Endothelial cell (in vitro differentiated cells): ENCODE data around the gene ITGBL1. TPM values are rescaled to one million over a fixed set of nuclear protein-coding genes. Genes with fewer than 3 reads are reported as not detected.

ENCODE experiments used
- DNase-seq: peaks from one replicate; pipeline ENCODE4 v3.0.0; 2021; ENCODE audit warnings: low spot score
- H3K27ac Mint-ChIP-seq: one replicate; pipeline ENCODE4 v1.8.0; 2021; ENCODE audit warnings: mixed read lengths, inconsistent platforms; ENCODE audit not compliant: unreplicated experiment
- H3K27me3 Mint-ChIP-seq: one replicate; pipeline ENCODE4 v1.8.0; 2021; ENCODE audit warnings: mild to moderate bottlenecking, moderate library complexity, mixed read lengths, inconsistent platforms; ENCODE audit not compliant: unreplicated experiment
- H3K36me3 Mint-ChIP-seq: one replicate; pipeline ENCODE4 v1.8.0; 2021; ENCODE audit warnings: mild to moderate bottlenecking, low read depth, mixed read lengths, inconsistent platforms; ENCODE audit not compliant: unreplicated experiment
- H3K4me1 Mint-ChIP-seq: one replicate; pipeline ENCODE4 v1.8.0; 2021; ENCODE audit warnings: mild to moderate bottlenecking, mixed read lengths, inconsistent platforms; ENCODE audit not compliant: unreplicated experiment
- H3K4me3 Mint-ChIP-seq: one replicate; pipeline ENCODE4 v1.8.0; 2021; ENCODE audit warnings: mild to moderate bottlenecking, mixed read lengths, inconsistent platforms; ENCODE audit not compliant: unreplicated experiment
- H3K9me3 Mint-ChIP-seq: one replicate; pipeline ENCODE4 v1.8.0; 2021; ENCODE audit warnings: mixed read lengths, inconsistent platforms; ENCODE audit not compliant: unreplicated experiment
- CTCF ChIP-seq: fragments of 200-600 bp; sonication (generic); IDR thresholded peaks from one replicate; pipeline ENCODE4 v1.5.0; 2021; ENCODE audit warnings: antibody characterized with exemption; ENCODE audit not compliant: unreplicated experiment
- total RNA-seq: library from RNA; stranded (reverse); fragmentation: NEBNext Ultra II Directional; extraction: Animal tissue kit (Norgen Biotek cat#: 25700); gene quantifications from one replicate; pipeline ENCODE4 v1.2.1, GENCODE V29; 2021; ENCODE audit not compliant: unreplicated experiment

ITGBL1 gene
- total RNA-seq, 1 donor from 2014 or later, result not detected

- H3K9me3 Mint-ChIP-seq, result no peaks in the 10 kb centered on the region
- no peaks in the 10 kb centered on the region for H3K4me1 Mint-ChIP-seq
- H3K36me3 Mint-ChIP-seq, result no peaks in the 10 kb centered on the region
- DNase-seq, result no peak
- no peaks in the 10 kb centered on the region for H3K27me3 Mint-ChIP-seq
- no peak overlapping the region for H3K27ac Mint-ChIP-seq
- no peak overlapping the region for H3K4me3 Mint-ChIP-seq
- TF ChIP-seq CTCF, result no peak
Observed at GRCh38 chr13:101481421-101481820, 28.9 kb downstream of the ITGBL1 start.

GRCh38 chr13:101486708-101487437 is 34.4 kb downstream of the ITGBL1 start:
- no peaks in the 10 kb centered on the region for H3K27me3 Mint-ChIP-seq
- peaks cover 2% of the 10 kb centered on the region for H3K4me1 Mint-ChIP-seq

GRCh38 chr13:101487438-101487830 is 35.0 kb downstream of the ITGBL1 start:
- TF ChIP-seq CTCF, result no peak
- Mint-ChIP-seq H3K9me3 (no peaks in the 10 kb centered on the region), H3K27ac (no peak overlapping the region), H3K4me1 (peaks cover 2% of the 10 kb centered on the region), H3K36me3 (no peaks in the 10 kb centered on the region), H3K27me3 (no peaks in the 10 kb centered on the region), H3K4me3 (no peak overlapping the region)
- no peak for DNase-seq

More at GRCh38 chr13:101486708-101487437, 34.4 kb downstream of the ITGBL1 start:
- Mint-ChIP-seq H3K27ac (no peak overlapping the region), H3K9me3 (no peaks in the 10 kb centered on the region), H3K4me3 (no peak overlapping the region), H3K36me3 (no peaks in the 10 kb centered on the region)
- TF ChIP-seq CTCF, result no peak
- DNase-seq, result no peak

- no peak for DNase-seq
- no peak for TF ChIP-seq CTCF
Observed at GRCh38 chr13:101488734-101489133, 36.3 kb downstream of the ITGBL1 start.

GRCh38 chr13:101489643-101490405 is 37.3 kb downstream of the ITGBL1 start:
- no peak for DNase-seq
- Mint-ChIP-seq H3K27me3 (no peaks in the 10 kb centered on the region), H3K9me3 (no peaks in the 10 kb centered on the region), H3K4me1 (peaks cover 2% of the 10 kb centered on the region), H3K36me3 (no peaks in the 10 kb centered on the region), H3K4me3 (no peak overlapping the region), H3K27ac (peak overlapping the region; percentile 19)
- no peak for TF ChIP-seq CTCF

More at GRCh38 chr13:101488734-101489133, 36.3 kb downstream of the ITGBL1 start:
- H3K4me1 Mint-ChIP-seq, result peaks cover 2% of the 10 kb centered on the region
- H3K27ac Mint-ChIP-seq, result no peak overlapping the region
- no peaks in the 10 kb centered on the region for H3K27me3 Mint-ChIP-seq
- no peak overlapping the region for H3K4me3 Mint-ChIP-seq
- H3K36me3 Mint-ChIP-seq, result no peaks in the 10 kb centered on the region
- no peaks in the 10 kb centered on the region for H3K9me3 Mint-ChIP-seq
